Panc1 (cell line): Measurements from ENCODE around the gene IL22RA1. TPM values are rescaled to one million over a fixed set of nuclear protein-coding genes. Genes with fewer than 3 reads are reported as not detected.

Experiments
- ATAC-seq: fragments of 200-7000 bp; cut with Tn5 transposase; 2 replicates; pipeline ENCODE4 v1.9.1; 2020; ENCODE audit warnings: mild to moderate bottlenecking, moderate library complexity
- BruUV-seq: library from RNA; stranded (reverse); fragments of 400-500 nt; replicated peaks from 2 replicates; lab custom pipeline; 2021; lab: Mats Ljungman, UMichigan
- CTCF ChIA-PET: fragments of 300-600 bp; sonication (Branson Sonifier 250); formaldehyde crosslinking; loops from one replicate; lab custom pipeline; 2022; ENCODE audit warnings: antibody characterized with exemption; lab: Charles Lee
- POLR2A ChIA-PET: fragments of 300-600 bp; sonication (Branson Sonifier 250); formaldehyde crosslinking; loops from one replicate; lab custom pipeline; 2022; ENCODE audit warnings: antibody characterized with exemption; lab: Charles Lee
- DNase-seq: peaks from one replicate; pipeline ENCODE4 v3.0.0-alpha.2; 2010; ENCODE audit warnings: low read depth, low spot score
- H3K27ac ChIP-seq: 2 replicates; pipeline ENCODE4 v1.5.1; 2011; ENCODE audit warnings: mild to moderate bottlenecking, low read length, inconsistent platforms
- H3K27me3 ChIP-seq: fragments of 200-500 bp; sonication (Bioruptor generic); 2 replicates; pipeline ENCODE4 v1.6.0; 2014; ENCODE audit warnings: low read length, inconsistent platforms; ENCODE audit not compliant: control insufficient read depth, insufficient read depth
- H3K36me3 ChIP-seq: fragments of 200-500 bp; sonication (Bioruptor generic); 2 replicates; pipeline ENCODE4 v1.5.1; 2014; ENCODE audit warnings: inconsistent platforms, mild to moderate bottlenecking, low read length, moderate library complexity; ENCODE audit not compliant: control insufficient read depth, insufficient read depth
- H3K4me1 ChIP-seq: 2 replicates; pipeline ENCODE4 v1.5.1; 2011; ENCODE audit warnings: inconsistent platforms, mild to moderate bottlenecking, low read length, moderate library complexity; ENCODE audit not compliant: control insufficient read depth, insufficient read depth
- H3K4me3 ChIP-seq, 2 experiments: 2 replicates each; pipeline ENCODE4 v1.5.1; 2011 to 2012; ENCODE audit warnings: low read depth in 2 of 2, low read length in 2 of 2, mild to moderate bottlenecking in 2 of 2, inconsistent platforms in 1 of 2, moderate library complexity in 1 of 2
- H3K9me3 ChIP-seq: fragments of 200-500 bp; sonication (Bioruptor generic); 2 replicates; pipeline ENCODE4 v1.5.1; 2014; ENCODE audit warnings: low read depth, mild to moderate bottlenecking, inconsistent platforms, low read length, moderate library complexity; ENCODE audit not compliant: control insufficient read depth, insufficient read depth
- POLR2AphosphoS5 ChIP-seq: IDR thresholded peaks from 2 replicates; pipeline ENCODE4 v1.6.1; 2012; ENCODE audit warnings: mild to moderate bottlenecking, low read depth, low read length, moderate library complexity
- SIN3A ChIP-seq: IDR thresholded peaks from 2 replicates; pipeline ENCODE4 v1.6.1; 2012; ENCODE audit warnings: low read depth, mild to moderate bottlenecking, low read length, moderate library complexity, borderline replicate concordance; ENCODE audit not compliant: insufficient read depth
- TCF7L2 ChIP-seq: IDR thresholded peaks from 2 replicates; pipeline ENCODE4 v1.6.1; 2011; ENCODE audit warnings: mild to moderate bottlenecking, low read depth, low read length, inconsistent platforms
- in situ Hi-C: cut with HindIII; loops from 2 replicates; pipeline ENCODE4 v1.10.0; 2016; ENCODE audit warnings: low sequenced_read_pairs, low pct_unique_long_range_greater_than_20kb
- intact Hi-C: fragments of 100-400 bp; cut with micrococcal nuclease; formaldehyde crosslinking; loops from one replicate; pipeline ENCODE4 v1.10.0; 2022; ENCODE audit not compliant: unreplicated experiment
- total RNA-seq: library from RNA; stranded (reverse); gene quantifications from one replicate; pipeline ENCODE4 v1.2.1, GENCODE V29; 2021; ENCODE audit not compliant: unreplicated experiment
- TF ChIP-seq, protein P1 (sequence below): fragments of 450-650 bp; IDR thresholded peaks from 2 replicates; pipeline ENCODE4 v1.5.1; 2017; ENCODE audit warnings: mild to moderate bottlenecking
- TF ChIP-seq, protein P2 (sequence below), 2 experiments: IDR thresholded peaks; 2 replicates each; pipeline ENCODE4 v1.6.1; 2011 to 2012; ENCODE audit warnings: low read depth in 2 of 2, control low read depth in 1 of 2, low read length in 1 of 2, mild to moderate bottlenecking in 1 of 2, moderate library complexity in 1 of 2; ENCODE audit not compliant: insufficient read depth in 1 of 2

Gene IL22RA1
- total RNA-seq, 1 experiment from 2014 or later: 1.1 TPM

GRCh38 chr1:24186993-24187790, 44.3 kb upstream of the IL22RA1 start, which contains the start of gene IFNLR1:
Gene IFNLR1 (minus strand): TSS chr1:24187289. CDS start chr1:24187248, 41 bp downstream.
- Histone ChIP-seq H3K27ac (peak within 1 kb of the TSS; percentile 35; the same call in 1 of the 2 replicates), H3K4me1 (peaks cover 10% of the 10 kb centered on the region; the same call in 1 of the 2 replicates), H3K27me3 (no peaks in the 10 kb centered on the region), H3K36me3 (no peaks in the 10 kb centered on the region), H3K9me3 (no peaks in the 10 kb centered on the region), H3K4me3 (peak within 1 kb of the TSS; percentile 53 to 69)
- ChIA-PET POLR2A (no interaction called here), CTCF (interaction anchor here (0.6 to 0.7 kb wide), 3 partner anchors 27 to 198 kb away, joined by 3 to 8 read pairs (median 3); no protein-coding TSS in a partner anchor)
- in situ Hi-C loops: no loop called here
- TF ChIP-seq, protein P1, sequence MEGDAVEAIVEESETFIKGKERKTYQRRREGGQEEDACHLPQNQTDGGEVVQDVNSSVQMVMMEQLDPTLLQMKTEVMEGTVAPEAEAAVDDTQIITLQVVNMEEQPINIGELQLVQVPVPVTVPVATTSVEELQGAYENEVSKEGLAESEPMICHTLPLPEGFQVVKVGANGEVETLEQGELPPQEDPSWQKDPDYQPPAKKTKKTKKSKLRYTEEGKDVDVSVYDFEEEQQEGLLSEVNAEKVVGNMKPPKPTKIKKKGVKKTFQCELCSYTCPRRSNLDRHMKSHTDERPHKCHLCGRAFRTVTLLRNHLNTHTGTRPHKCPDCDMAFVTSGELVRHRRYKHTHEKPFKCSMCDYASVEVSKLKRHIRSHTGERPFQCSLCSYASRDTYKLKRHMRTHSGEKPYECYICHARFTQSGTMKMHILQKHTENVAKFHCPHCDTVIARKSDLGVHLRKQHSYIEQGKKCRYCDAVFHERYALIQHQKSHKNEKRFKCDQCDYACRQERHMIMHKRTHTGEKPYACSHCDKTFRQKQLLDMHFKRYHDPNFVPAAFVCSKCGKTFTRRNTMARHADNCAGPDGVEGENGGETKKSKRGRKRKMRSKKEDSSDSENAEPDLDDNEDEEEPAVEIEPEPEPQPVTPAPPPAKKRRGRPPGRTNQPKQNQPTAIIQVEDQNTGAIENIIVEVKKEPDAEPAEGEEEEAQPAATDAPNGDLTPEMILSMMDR: no peak
- TF ChIP-seq TCF7L2 (no peak), SIN3A (no peak), POLR2AphosphoS5 (no peak)
- TF ChIP-seq, protein P2, sequence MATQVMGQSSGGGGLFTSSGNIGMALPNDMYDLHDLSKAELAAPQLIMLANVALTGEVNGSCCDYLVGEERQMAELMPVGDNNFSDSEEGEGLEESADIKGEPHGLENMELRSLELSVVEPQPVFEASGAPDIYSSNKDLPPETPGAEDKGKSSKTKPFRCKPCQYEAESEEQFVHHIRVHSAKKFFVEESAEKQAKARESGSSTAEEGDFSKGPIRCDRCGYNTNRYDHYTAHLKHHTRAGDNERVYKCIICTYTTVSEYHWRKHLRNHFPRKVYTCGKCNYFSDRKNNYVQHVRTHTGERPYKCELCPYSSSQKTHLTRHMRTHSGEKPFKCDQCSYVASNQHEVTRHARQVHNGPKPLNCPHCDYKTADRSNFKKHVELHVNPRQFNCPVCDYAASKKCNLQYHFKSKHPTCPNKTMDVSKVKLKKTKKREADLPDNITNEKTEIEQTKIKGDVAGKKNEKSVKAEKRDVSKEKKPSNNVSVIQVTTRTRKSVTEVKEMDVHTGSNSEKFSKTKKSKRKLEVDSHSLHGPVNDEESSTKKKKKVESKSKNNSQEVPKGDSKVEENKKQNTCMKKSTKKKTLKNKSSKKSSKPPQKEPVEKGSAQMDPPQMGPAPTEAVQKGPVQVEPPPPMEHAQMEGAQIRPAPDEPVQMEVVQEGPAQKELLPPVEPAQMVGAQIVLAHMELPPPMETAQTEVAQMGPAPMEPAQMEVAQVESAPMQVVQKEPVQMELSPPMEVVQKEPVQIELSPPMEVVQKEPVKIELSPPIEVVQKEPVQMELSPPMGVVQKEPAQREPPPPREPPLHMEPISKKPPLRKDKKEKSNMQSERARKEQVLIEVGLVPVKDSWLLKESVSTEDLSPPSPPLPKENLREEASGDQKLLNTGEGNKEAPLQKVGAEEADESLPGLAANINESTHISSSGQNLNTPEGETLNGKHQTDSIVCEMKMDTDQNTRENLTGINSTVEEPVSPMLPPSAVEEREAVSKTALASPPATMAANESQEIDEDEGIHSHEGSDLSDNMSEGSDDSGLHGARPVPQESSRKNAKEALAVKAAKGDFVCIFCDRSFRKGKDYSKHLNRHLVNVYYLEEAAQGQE (IDR thresholded peaks at IDR 0.05; ENCODE audit: insufficient read depth in 1 of 2, low read depth in 2 of 2, low read length in 1 of 2): no peak
- no TSS peak for BruUV-seq
- intact Hi-C loops: no loop called here
- DNase-seq: no peak
- peak; percentile 66 for ATAC-seq

DNA sequence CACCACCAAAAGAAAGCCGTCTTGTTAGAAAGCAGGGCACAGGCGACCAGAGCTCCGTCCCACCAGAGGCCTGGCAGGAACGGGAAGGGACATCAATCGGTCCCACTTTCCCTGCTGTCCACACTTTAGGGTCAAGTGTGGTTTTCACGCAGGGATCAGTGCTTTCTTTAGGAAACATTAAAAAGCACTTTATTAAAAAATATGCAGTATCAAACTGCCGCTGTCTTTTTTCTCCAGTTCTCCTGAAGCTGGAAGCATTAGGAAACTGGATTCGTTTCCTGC, 43.7 kb upstream of the IL22RA1 start:
- ATAC-seq: no peak
- DNase-seq: no peak
- no peaks in the 10 kb centered on the region for H3K27me3 ChIP-seq
- TF ChIP-seq POLR2AphosphoS5 (no peak), TCF7L2 (no peak), SIN3A (no peak)
- TF ChIP-seq, protein P2 (IDR thresholded peaks at IDR 0.05; ENCODE audit: insufficient read depth in 1 of 2, low read depth in 2 of 2, low read length in 1 of 2): no peak
- TF ChIP-seq, protein P1: no peak
- BruUV-seq: no TSS peak
- intact Hi-C loops: no loop called here
- no peaks in the 10 kb centered on the region for H3K36me3 ChIP-seq
- H3K9me3 ChIP-seq: no peaks in the 10 kb centered on the region
- CTCF ChIA-PET: interaction anchor here (0.6 kb wide), 1 partner anchor 235 kb away, joined by 3 read pairs; no protein-coding TSS in a partner anchor
- H3K4me3 ChIP-seq: peak overlapping the region; percentile 53 to 69
- POLR2A ChIA-PET: no interaction called here
- H3K27ac ChIP-seq: no peak overlapping the region
- peaks cover 10% of the 10 kb centered on the region; the same call in 1 of the 2 replicates for H3K4me1 ChIP-seq
- in situ Hi-C loops: no loop called here
